Left lung (tissue), 10 donors: ENCODE data around the gene WNT2B. TPM values are rescaled to one million over a fixed set of nuclear protein-coding genes. Genes with fewer than 3 reads are reported as not detected.

ENCODE experiments used
- ATAC-seq: fragments of 200-7000 bp; cut with Tn5 transposase; one replicate; pipeline ENCODE4 v1.9.1; 2020; ENCODE audit warnings: moderate library complexity
- DNase-seq, 4 donors: peaks; one replicate each; pipeline ENCODE4 v3.0.0-alpha.2; 2013 to 2020
- H3K27ac ChIP-seq, 2 donors: fragments of 200-600 bp; sonication (generic) in 1 of 2; one replicate each; pipeline versions ENCODE4 v1.5.0 to v1.8.0; 2020 to 2021
- H3K27me3 ChIP-seq, 2 donors: fragments of 200-600 bp; sonication (generic) in 1 of 2; one replicate each; pipeline versions ENCODE4 v1.5.0 to v1.8.0; 2020 to 2021
- H3K36me3 ChIP-seq, 2 donors: fragments of 200-600 bp; sonication (generic) in 1 of 2; one replicate each; pipeline versions ENCODE4 v1.5.0 to v1.8.0; 2020 to 2021
- H3K4me1 ChIP-seq, 2 donors: fragments of 200-600 bp; one replicate each; pipeline ENCODE4 v1.8.0; 2021
- H3K4me3 ChIP-seq, 2 donors: fragments of 200-600 bp; sonication (generic) in 1 of 2; one replicate each; pipeline versions ENCODE4 v1.5.0 to v1.8.0; 2020 to 2021; ENCODE audit warnings: mild to moderate bottlenecking in 1 of 2
- H3K9me3 ChIP-seq, 2 donors: fragments of 200-600 bp; sonication (generic) in 1 of 2; one replicate each; pipeline versions ENCODE4 v1.5.0 to v1.8.0; 2020 to 2021
- intact Hi-C, 2 donors: fragments of 100-400 bp; cut with DNase I; formaldehyde crosslinking; loops; one replicate each; pipeline versions ENCODE4 v1.11.2 to v1.14.2; 2022
- microRNA-seq, 2 donors: library from miRNA; unstranded; fragments of <30 nt; microRNA quantifications; one replicate each; pipeline ENCODE4, GENCODE V29; 2019
- polyA plus RNA-seq, 6 donors: library from polyadenylated mRNA; unstranded; fragments of 120-200 nt; gene quantifications; one replicate each; pipeline ENCODE4 v1.2.1, GENCODE V29; 2013; ENCODE audit not compliant: insufficient read length in 6 of 6
- total RNA-seq, 2 donors: library from RNA; stranded (reverse); fragmentation: NEBNext Ultra II Directional; extraction: Animal tissue kit (Norgen Biotek cat#: 25700); gene quantifications; one replicate each; pipeline ENCODE4 v1.2.1, GENCODE V29; 2021
- TF ChIP-seq, protein P1 (sequence below), 2 donors: fragments of 200-600 bp; sonication (generic) in 1 of 2; IDR thresholded peaks; one replicate each; pipeline versions ENCODE4 v1.5.0 to v1.8.0; 2021; ENCODE audit warnings: antibody characterized with exemption in 2 of 2
- donor health status: DM: no; HTN: yes; CAD: no.
- donor health status: DM: no; HTN: no; CAD: no.

The WNT2B gene
- total and polyA plus RNA-seq, 8 donors: 3.6 to 6.1 (median 5.0) TPM

DNA sequence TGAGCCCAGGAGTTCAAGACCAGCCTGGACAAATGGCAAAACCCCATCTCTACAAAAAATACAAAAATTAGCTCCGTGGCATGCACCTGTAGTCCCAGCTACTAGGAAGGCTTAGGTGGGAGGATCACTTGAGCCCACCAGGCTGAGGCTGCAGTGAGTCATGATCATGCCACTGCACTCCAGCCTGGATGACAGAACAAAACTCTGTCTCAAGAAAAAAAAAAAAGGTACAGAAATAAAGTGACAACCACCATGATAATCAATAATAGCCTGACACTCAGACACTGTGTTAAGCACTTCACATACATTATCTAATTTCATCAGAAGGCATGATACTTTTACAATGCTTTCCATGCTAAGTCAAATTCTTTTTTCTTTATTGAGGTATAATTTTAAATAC is 57.0 kb downstream of the WNT2B start:
- intact Hi-C loops: no loop called here
- TF ChIP-seq, protein P1, sequence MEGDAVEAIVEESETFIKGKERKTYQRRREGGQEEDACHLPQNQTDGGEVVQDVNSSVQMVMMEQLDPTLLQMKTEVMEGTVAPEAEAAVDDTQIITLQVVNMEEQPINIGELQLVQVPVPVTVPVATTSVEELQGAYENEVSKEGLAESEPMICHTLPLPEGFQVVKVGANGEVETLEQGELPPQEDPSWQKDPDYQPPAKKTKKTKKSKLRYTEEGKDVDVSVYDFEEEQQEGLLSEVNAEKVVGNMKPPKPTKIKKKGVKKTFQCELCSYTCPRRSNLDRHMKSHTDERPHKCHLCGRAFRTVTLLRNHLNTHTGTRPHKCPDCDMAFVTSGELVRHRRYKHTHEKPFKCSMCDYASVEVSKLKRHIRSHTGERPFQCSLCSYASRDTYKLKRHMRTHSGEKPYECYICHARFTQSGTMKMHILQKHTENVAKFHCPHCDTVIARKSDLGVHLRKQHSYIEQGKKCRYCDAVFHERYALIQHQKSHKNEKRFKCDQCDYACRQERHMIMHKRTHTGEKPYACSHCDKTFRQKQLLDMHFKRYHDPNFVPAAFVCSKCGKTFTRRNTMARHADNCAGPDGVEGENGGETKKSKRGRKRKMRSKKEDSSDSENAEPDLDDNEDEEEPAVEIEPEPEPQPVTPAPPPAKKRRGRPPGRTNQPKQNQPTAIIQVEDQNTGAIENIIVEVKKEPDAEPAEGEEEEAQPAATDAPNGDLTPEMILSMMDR (IDR thresholded peaks at IDR 0.05): no peak
- Histone ChIP-seq H3K9me3 (no peaks in the 10 kb centered on the region), H3K27me3 (no peaks in the 10 kb centered on the region), H3K4me3 (no peak overlapping the region), H3K4me1 (no peaks in the 10 kb centered on the region), H3K36me3 (peaks cover 0 to 19% of the 10 kb centered on the region in 2 donors), H3K27ac (no peak overlapping the region)
- ATAC-seq (no peak), DNase-seq (no peak)

DNA sequence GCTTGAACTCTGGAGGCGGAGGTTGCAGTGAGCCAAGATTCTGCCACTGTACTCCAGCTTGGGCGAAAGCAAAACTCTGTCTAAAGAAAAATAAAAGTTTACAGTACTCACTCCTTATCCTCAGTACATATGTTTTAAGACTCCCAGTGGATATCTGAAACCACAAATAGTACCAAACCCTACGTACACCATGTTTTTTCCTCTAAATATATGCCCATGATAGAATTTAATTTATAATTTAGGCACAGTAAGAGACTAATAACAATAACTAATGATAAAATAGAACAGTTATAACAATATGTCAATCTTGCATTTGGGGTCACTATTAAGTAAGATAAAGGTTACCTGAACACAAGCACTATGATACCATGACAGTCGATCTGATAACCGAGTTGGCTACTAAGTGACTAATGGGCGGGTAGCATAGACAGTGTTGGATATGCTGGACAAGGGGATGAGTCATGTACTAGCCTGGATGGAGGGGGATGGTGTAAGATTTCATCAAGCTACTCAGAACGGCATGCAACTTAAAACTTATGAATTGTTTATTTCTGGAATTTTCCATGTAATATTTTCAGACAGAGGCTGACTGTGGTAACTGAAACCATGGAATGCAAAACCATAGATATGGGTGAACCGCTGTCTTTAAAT is 66.5 kb downstream of the WNT2B start:
- H3K4me1 ChIP-seq: no peaks in the 10 kb centered on the region
- no peak overlapping the region for H3K4me3 ChIP-seq
- TF ChIP-seq, protein P1 (IDR thresholded peaks at IDR 0.05): no peak
- no peaks in the 10 kb centered on the region for H3K27me3 ChIP-seq
- no peak overlapping the region for H3K27ac ChIP-seq
- no peaks in the 10 kb centered on the region for H3K9me3 ChIP-seq
- peak; percentile 81 for ATAC-seq
- intact Hi-C loops: no loop called here
- peaks cover 0 to 73% of the 10 kb centered on the region in 2 donors for H3K36me3 ChIP-seq
- no peak for DNase-seq

DNA sequence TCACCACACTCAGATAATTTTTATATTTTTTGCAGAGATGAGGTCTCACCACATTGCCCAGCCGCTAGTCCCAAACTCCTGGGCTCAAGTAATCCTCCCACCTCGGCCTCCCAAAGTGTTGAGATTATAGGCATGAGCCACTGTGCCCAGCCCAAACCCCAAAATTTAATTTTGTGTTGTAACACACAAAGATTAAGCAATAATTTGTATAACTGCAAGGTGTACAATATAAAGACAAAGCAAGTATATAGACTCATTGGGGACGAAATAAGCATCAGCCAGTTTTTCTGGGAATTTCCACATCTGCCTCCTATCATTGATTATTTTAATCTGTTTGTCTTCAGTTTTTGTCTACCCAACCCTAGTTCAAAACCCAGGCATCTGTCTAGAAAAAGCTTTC is 67.5 kb downstream of the WNT2B start:
- peaks cover 0 to 80% of the 10 kb centered on the region in 2 donors for H3K36me3 ChIP-seq
- no peaks in the 10 kb centered on the region for H3K9me3 ChIP-seq
- H3K4me1 ChIP-seq: no peaks in the 10 kb centered on the region
- DNase-seq (no peak), ATAC-seq (no peak)
- H3K27me3 ChIP-seq: no peaks in the 10 kb centered on the region
- intact Hi-C loops: no loop called here
- H3K4me3 ChIP-seq: no peak overlapping the region
- H3K27ac ChIP-seq: no peak overlapping the region
- TF ChIP-seq, protein P1 (IDR thresholded peaks at IDR 0.05): no peak

Small RNAs within 50 kb of the gene (microRNA-seq; reads per million reads assigned to microRNA genes)
- gene MIR4256: 0 reads per million in 2 donors

Other genes starting within 250 kb of the WNT2B start
- gene CTTNBP2NL, start 112.8 kb upstream of the WNT2B start, total RNA-seq: 10 to 100 TPM; 42.3 to 49.2 TPM
- 10 to 100 TPM; 34.6 to 40.8 (median 36.9) TPM for gene CTTNBP2NL, start 112.8 kb upstream of the WNT2B start, polyA plus RNA-seq
- gene ST7L, start 110.2 kb downstream of the WNT2B start, total RNA-seq: 10 to 100 TPM; 15.9 to 23.6 TPM
- 10 to 100 TPM; 26.4 to 35.2 (median 28.0) TPM for gene ST7L, start 110.2 kb downstream of the WNT2B start, polyA plus RNA-seq
- 100 to 1,000 TPM; 122 to 167 TPM for gene CAPZA1, start 110.9 kb downstream of the WNT2B start, total RNA-seq
- 100 to 1,000 TPM; 135 to 154 (median 146) TPM for gene CAPZA1, start 110.9 kb downstream of the WNT2B start, polyA plus RNA-seq
- gene MOV10, start 165.7 kb downstream of the WNT2B start, total RNA-seq: 10 to 100 TPM; 57.8 to 59.0 TPM
- 10 to 100 TPM; 69.5 to 81.3 (median 75.0) TPM for gene MOV10, start 165.7 kb downstream of the WNT2B start, polyA plus RNA-seq
- gene RHOC, start 198.2 kb downstream of the WNT2B start, total RNA-seq: 100 to 1,000 TPM; 195 to 197 TPM
- 100 to 1,000 TPM; 204 to 259 (median 210) TPM for gene RHOC, start 198.2 kb downstream of the WNT2B start, polyA plus RNA-seq
- under 1 TPM; 0.76 to 0.93 TPM for gene PPM1J, start 206.4 kb downstream of the WNT2B start, total RNA-seq
- gene PPM1J, start 206.4 kb downstream of the WNT2B start, polyA plus RNA-seq: under 1 TPM; 0.47 to 0.72 (median 0.62) TPM